CD8-positive, alpha-beta memory T cell (primary cell): ENCODE results near the gene FYB1. TPM values are rescaled to one million over a fixed set of nuclear protein-coding genes. Genes with fewer than 3 reads are reported as not detected.

Experiments
- CTCF ChIA-PET: fragments of 350-600 bp; sonication (Branson Sonifier 250); formaldehyde crosslinking; loops from one replicate; lab custom pipeline; 2021; ENCODE audit warnings: antibody characterized with exemption; lab: Charles Lee
- POLR2A ChIA-PET: fragments of 350-600 bp; sonication (Branson Sonifier 250); formaldehyde crosslinking; loops from one replicate; lab custom pipeline; 2021; ENCODE audit warnings: antibody characterized with exemption; lab: Charles Lee
- DNase-seq, 5 donors: peaks; one replicate each; pipeline versions ENCODE4 v3.0.0 to v3.0.0-alpha.2; 2020 to 2022; ENCODE audit warnings: mixed read lengths in 1 of 5
- H3K27ac ChIP-seq: one replicate; pipeline ENCODE4 v1.7.0; 2013; ENCODE audit warnings: low read depth, mild to moderate bottlenecking, low read length, moderate library complexity
- H3K27me3 ChIP-seq: 2 replicates; pipeline ENCODE4 v1.7.0; 2013; ENCODE audit warnings: low read length, mild to moderate bottlenecking; ENCODE audit not compliant: insufficient read depth, poor library complexity, severe bottlenecking
- H3K36me3 ChIP-seq: 2 replicates; pipeline ENCODE4 v1.7.0; 2013; ENCODE audit warnings: mild to moderate bottlenecking, low read length, moderate library complexity; ENCODE audit not compliant: insufficient read depth
- H3K4me1 ChIP-seq: 2 replicates; pipeline ENCODE4 v1.7.0; 2013; ENCODE audit warnings: mild to moderate bottlenecking, low read length, moderate library complexity; ENCODE audit not compliant: insufficient read depth
- H3K4me3 ChIP-seq: 2 replicates; pipeline ENCODE4 v1.7.0; 2013; ENCODE audit warnings: mild to moderate bottlenecking, low read length
- H3K9me3 ChIP-seq: 2 replicates; pipeline ENCODE4 v1.7.0; 2013; ENCODE audit warnings: mild to moderate bottlenecking, low read length
- H3K27ac Mint-ChIP-seq, 8 donors: one replicate each; pipeline ENCODE4 v1.8.0; 2020 to 2021; ENCODE audit warnings: mixed read lengths in 8 of 8, mild to moderate bottlenecking in 6 of 8, inconsistent platforms in 3 of 8, moderate library complexity in 3 of 8
- H3K27me3 Mint-ChIP-seq, 2 donors: one replicate each; pipeline ENCODE4 v1.8.0; 2020 to 2021; ENCODE audit warnings: mixed read lengths in 2 of 2, mild to moderate bottlenecking in 1 of 2, moderate library complexity in 1 of 2
- H3K36me3 Mint-ChIP-seq, 3 donors: one replicate each; pipeline ENCODE4 v1.8.0; 2020 to 2021; ENCODE audit warnings: mixed read lengths in 3 of 3, inconsistent platforms in 1 of 3, mild to moderate bottlenecking in 1 of 3
- H3K4me1 Mint-ChIP-seq, 3 donors: one replicate each; pipeline ENCODE4 v1.8.0; 2020 to 2021; ENCODE audit warnings: mixed read lengths in 3 of 3, inconsistent platforms in 1 of 3, mild to moderate bottlenecking in 1 of 3
- H3K4me3 Mint-ChIP-seq, 7 donors: one replicate each; pipeline ENCODE4 v1.8.0; 2020 to 2021; ENCODE audit warnings: mixed read lengths in 7 of 7, mild to moderate bottlenecking in 6 of 7, moderate library complexity in 4 of 7, inconsistent platforms in 2 of 7
- H3K9me3 Mint-ChIP-seq, 5 donors: one replicate each; pipeline ENCODE4 v1.8.0; 2020 to 2022; ENCODE audit warnings: mixed read lengths in 5 of 5, mild to moderate bottlenecking in 3 of 5, moderate library complexity in 2 of 5, inconsistent platforms in 1 of 5
- polyA plus RNA-seq: library from polyadenylated mRNA; unstranded; fragments of 300-500 nt; fragmentation: Illumina TruSeq; gene quantifications from one replicate; pipeline ENCODE4 v1.2.3, GENCODE V29; 2021
- total RNA-seq, 2 experiments: library from RNA; stranded (reverse); gene quantifications; one replicate each; pipeline ENCODE4 v1.2.3, GENCODE V29; 2021

The FYB1 gene
- total and polyA plus RNA-seq, 3 experiments from 2014 or later, result 75.9 to 282 (median 84.2) TPM

- H3K27ac ChIP-seq, result no peak overlapping the region
- Mint-ChIP-seq H3K4me3 (peak overlapping the region in 1 of 7 donors; percentile 37), H3K27me3 (no peaks in the 10 kb centered on the region), H3K27ac (peak overlapping the region in 3 of 8 donors; percentile 10 to 77 (median 62)), H3K36me3 (peaks cover 13 to 24% (median 17%) of the 10 kb centered on the region in 3 donors), H3K4me1 (peaks cover 83 to 96% (median 88%) of the 10 kb centered on the region in 3 donors), H3K9me3 (peaks cover 5 to 10% (median 7%) of the 10 kb centered on the region in 5 donors)
- H3K4me1 ChIP-seq, result peaks cover 55% of the 10 kb centered on the region
- DNase-seq, result no peak
- peaks cover 6% of the 10 kb centered on the region for H3K36me3 ChIP-seq
- ChIA-PET POLR2A (no interaction called here), CTCF (interaction anchor here (1.0 kb wide), 1 partner anchor 9 kb away, joined by 3 read pairs; no protein-coding TSS in a partner anchor)
- no peaks in the 10 kb centered on the region for H3K9me3 ChIP-seq
- no peaks in the 10 kb centered on the region for H3K27me3 ChIP-seq
- no peak overlapping the region for H3K4me3 ChIP-seq
These were observed 157.3 kb downstream of the FYB1 start for GRCh38 chr5:39062104-39062503.

GRCh38 chr5:39059064-39059463 is 160.3 kb downstream of the FYB1 start:
- Histone ChIP-seq H3K36me3 (no peaks in the 10 kb centered on the region), H3K9me3 (no peaks in the 10 kb centered on the region), H3K4me3 (no peak overlapping the region), H3K27me3 (no peaks in the 10 kb centered on the region), H3K27ac (no peak overlapping the region), H3K4me1 (peaks cover 55% of the 10 kb centered on the region)
- CTCF ChIA-PET, result no interaction called here
- Mint-ChIP-seq H3K9me3 (no peaks in the 10 kb centered on the region), H3K27me3 (no peaks in the 10 kb centered on the region), H3K4me1 (peaks cover 79 to 95% (median 93%) of the 10 kb centered on the region in 3 donors), H3K27ac (peak overlapping the region; percentile 3 to 91 (median 75)), H3K36me3 (peaks cover 1 to 19% (median 5%) of the 10 kb centered on the region in 3 donors), H3K4me3 (peak overlapping the region in 6 of 7 donors; percentile 7 to 79 (median 38))
- DNase-seq, result no peak
- POLR2A ChIA-PET, result no interaction called here

GRCh38 chr5:39058178-39058921 is 161.0 kb downstream of the FYB1 start:
- H3K27me3 Mint-ChIP-seq, result no peaks in the 10 kb centered on the region
- no peak overlapping the region for H3K27ac ChIP-seq
- H3K9me3 Mint-ChIP-seq, result no peaks in the 10 kb centered on the region
- CTCF ChIA-PET, result no interaction called here
- peak overlapping the region in 6 of 7 donors; percentile 16 to 87 (median 64) for H3K4me3 Mint-ChIP-seq
- peaks cover 48% of the 10 kb centered on the region for H3K4me1 ChIP-seq
- H3K27ac Mint-ChIP-seq, result peak overlapping the region; percentile 10 to 91 (median 60)
- H3K4me3 ChIP-seq, result no peak overlapping the region
- H3K36me3 ChIP-seq, result no peaks in the 10 kb centered on the region
- no peaks in the 10 kb centered on the region for H3K27me3 ChIP-seq
- H3K36me3 Mint-ChIP-seq, result peaks cover 1 to 19% (median 5%) of the 10 kb centered on the region in 3 donors
- POLR2A ChIA-PET, result no interaction called here
- H3K4me1 Mint-ChIP-seq, result peaks cover 77 to 92% (median 92%) of the 10 kb centered on the region in 3 donors
- no peak for DNase-seq
- no peaks in the 10 kb centered on the region for H3K9me3 ChIP-seq

GRCh38 chr5:39057734-39058133 is 161.6 kb downstream of the FYB1 start:
- Mint-ChIP-seq H3K4me3 (peak overlapping the region in 6 of 7 donors; percentile 16 to 87 (median 64)), H3K27ac (peak overlapping the region; percentile 10 to 86 (median 56)), H3K4me1 (peaks cover 76 to 92% (median 92%) of the 10 kb centered on the region in 3 donors), H3K27me3 (no peaks in the 10 kb centered on the region), H3K9me3 (no peaks in the 10 kb centered on the region), H3K36me3 (peaks cover 1 to 20% (median 5%) of the 10 kb centered on the region in 3 donors)
- CTCF ChIA-PET, result no interaction called here
- Histone ChIP-seq H3K9me3 (no peaks in the 10 kb centered on the region), H3K4me3 (no peak overlapping the region), H3K4me1 (peaks cover 47% of the 10 kb centered on the region), H3K27me3 (no peaks in the 10 kb centered on the region), H3K27ac (no peak overlapping the region), H3K36me3 (no peaks in the 10 kb centered on the region)
- DNase-seq, result no peak
- POLR2A ChIA-PET, result no interaction called here

- no peak overlapping the region for H3K27ac ChIP-seq
- peak overlapping the region in 2 of 7 donors; percentile 4 to 44 for H3K4me3 Mint-ChIP-seq
- DNase-seq, result no peak
- peaks cover 34% of the 10 kb centered on the region for H3K4me1 ChIP-seq
- H3K36me3 ChIP-seq, result no peaks in the 10 kb centered on the region
- H3K4me3 ChIP-seq, result no peak overlapping the region
- no peaks in the 10 kb centered on the region for H3K27me3 Mint-ChIP-seq
- ChIA-PET POLR2A (no interaction called here), CTCF (no interaction called here)
- H3K27me3 ChIP-seq, result no peaks in the 10 kb centered on the region
- H3K9me3 Mint-ChIP-seq, result no peaks in the 10 kb centered on the region
- peaks cover 71 to 88% (median 87%) of the 10 kb centered on the region in 3 donors for H3K4me1 Mint-ChIP-seq
- peak overlapping the region in 2 of 8 donors; percentile 10 to 36 for H3K27ac Mint-ChIP-seq
- H3K36me3 Mint-ChIP-seq, result peaks cover 1 to 23% (median 5%) of the 10 kb centered on the region in 3 donors
- no peaks in the 10 kb centered on the region for H3K9me3 ChIP-seq
These were observed 163.5 kb downstream of the FYB1 start for GRCh38 chr5:39055768-39056398.

Other genes starting within 250 kb of the FYB1 start
- gene RICTOR, start 145.2 kb downstream of the FYB1 start, total RNA-seq, result 10 to 100 TPM; 32.0 to 32.9 TPM
- gene RICTOR, start 145.2 kb downstream of the FYB1 start, polyA plus RNA-seq, result 12.1 TPM
- gene C9, start 144.9 kb upstream of the FYB1 start, total RNA-seq, result not detected
- not detected for gene C9, start 144.9 kb upstream of the FYB1 start, polyA plus RNA-seq
- 1 to 10 TPM; 2.0 to 2.7 TPM for gene DAB2, start 205.4 kb upstream of the FYB1 start, total RNA-seq
- gene DAB2, start 205.4 kb upstream of the FYB1 start, polyA plus RNA-seq, result 0.68 TPM